HFF-Myc (cell line): ENCODE measurements around the gene CALHM1.
"Not testable (repeated sequence)": the region's sequence is repeated elsewhere in the genome, so short reads cannot be mapped to it uniquely, and the experiment has no call there.

Source experiments
- DNase-seq: peaks from one replicate; pipeline ENCODE4 v3.0.0-alpha.2; 2011; ENCODE audit warnings: low read depth; ENCODE audit errors: extremely low read depth
- H3K4me3 ChIP-seq: replicated peaks from 2 replicates; pipeline ENCODE4 v1.5.1; 2011; ENCODE audit warnings: low read depth, mild to moderate bottlenecking, control low read depth, low read length
- TF ChIP-seq, protein P1 (sequence below): IDR thresholded peaks from 2 replicates; pipeline ENCODE4 v1.5.1; 2012; ENCODE audit warnings: mild to moderate bottlenecking, low read depth, low read length, control low read depth; ENCODE audit errors: missing control alignments

The CALHM1 gene

DNA sequence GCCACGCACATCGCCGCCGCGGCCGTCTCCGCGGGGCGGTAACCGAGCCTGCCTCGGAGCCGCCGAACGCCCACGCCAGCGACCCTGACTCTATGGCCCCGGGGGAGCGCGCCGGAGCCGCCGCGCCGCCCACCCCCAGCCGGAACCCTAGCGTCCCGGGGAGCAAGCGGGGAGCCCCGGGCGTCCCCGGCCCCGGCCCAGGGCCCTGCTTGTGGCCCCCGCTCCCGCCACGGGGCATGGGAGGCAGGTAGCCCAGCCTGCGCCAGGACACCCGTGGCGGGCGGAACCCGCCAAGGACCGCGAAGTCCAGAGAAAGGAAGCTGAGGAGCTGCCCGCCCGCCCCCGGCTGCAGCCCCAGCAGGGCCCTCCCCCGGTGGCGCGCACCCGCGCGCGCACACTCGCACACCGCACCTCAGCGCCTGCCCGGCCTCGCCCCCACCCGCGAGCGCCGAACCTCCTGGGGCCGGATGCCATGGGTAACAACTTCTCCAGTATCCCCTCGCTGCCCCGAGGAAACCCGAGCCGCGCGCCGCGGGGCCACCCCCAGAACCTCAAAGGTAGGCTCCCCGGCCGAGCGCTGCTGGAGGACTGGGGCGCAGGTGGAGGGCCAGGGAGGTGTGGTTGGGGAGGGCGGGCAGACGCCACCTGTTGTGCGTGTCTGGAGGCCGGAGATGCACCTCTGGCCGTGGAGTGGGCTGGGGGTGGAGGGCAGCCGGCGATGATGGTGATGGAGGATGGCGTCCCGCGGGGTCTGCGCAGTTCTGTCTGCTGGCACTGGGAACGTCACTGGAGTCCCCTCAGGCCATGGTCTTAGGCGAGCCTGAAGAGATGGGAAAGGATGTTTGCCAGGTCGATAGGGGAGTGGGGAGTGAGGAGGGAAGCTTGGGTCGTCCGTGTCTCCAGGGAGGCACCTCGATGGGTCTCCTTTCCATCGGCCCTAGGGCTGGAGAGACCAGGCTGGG, 35.5 kb upstream of the CALHM1 start:
- H3K4me3 ChIP-seq: peak overlapping the region; percentile 33
- no peak for DNase-seq
- TF ChIP-seq, protein P1, sequence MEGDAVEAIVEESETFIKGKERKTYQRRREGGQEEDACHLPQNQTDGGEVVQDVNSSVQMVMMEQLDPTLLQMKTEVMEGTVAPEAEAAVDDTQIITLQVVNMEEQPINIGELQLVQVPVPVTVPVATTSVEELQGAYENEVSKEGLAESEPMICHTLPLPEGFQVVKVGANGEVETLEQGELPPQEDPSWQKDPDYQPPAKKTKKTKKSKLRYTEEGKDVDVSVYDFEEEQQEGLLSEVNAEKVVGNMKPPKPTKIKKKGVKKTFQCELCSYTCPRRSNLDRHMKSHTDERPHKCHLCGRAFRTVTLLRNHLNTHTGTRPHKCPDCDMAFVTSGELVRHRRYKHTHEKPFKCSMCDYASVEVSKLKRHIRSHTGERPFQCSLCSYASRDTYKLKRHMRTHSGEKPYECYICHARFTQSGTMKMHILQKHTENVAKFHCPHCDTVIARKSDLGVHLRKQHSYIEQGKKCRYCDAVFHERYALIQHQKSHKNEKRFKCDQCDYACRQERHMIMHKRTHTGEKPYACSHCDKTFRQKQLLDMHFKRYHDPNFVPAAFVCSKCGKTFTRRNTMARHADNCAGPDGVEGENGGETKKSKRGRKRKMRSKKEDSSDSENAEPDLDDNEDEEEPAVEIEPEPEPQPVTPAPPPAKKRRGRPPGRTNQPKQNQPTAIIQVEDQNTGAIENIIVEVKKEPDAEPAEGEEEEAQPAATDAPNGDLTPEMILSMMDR: no peak

DNA sequence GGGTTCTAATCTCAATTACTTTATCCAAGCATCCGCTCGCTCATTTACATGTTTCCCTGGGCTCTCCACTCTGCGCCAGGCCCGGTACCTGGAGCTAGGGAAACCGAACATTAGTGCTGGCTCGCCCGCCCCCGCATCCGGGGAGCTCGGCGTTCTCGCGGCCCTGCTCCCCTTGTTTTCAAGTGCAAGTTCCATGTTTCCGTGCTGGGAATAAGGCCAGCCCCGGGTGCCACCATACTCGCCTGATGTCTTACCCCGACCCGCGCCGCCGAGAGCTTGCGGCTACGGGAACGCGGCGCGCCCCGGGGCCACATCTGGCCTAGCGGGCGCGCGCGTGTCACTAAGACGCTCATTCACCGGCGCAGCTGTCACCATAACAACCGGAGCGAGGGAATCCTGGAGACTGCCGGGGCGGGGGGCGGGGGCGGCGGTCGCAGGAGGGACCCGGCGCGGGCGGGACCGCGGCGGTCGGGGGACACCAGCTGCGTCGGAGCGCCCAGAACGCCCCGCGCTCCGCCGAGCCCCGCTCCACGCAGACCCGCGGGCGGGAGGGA, 34.7 kb upstream of the CALHM1 start, which contains the start of gene NEURL1:
Gene NEURL1 (plus strand): TSS at position 344 of the 554 bp plus-strand sequence. CDS start 683 bp downstream, outside the sequence.
- TF ChIP-seq, protein P1: no peak
- no peak for DNase-seq
- peak within 1 kb of the TSS; percentile 33 for H3K4me3 ChIP-seq

DNA sequence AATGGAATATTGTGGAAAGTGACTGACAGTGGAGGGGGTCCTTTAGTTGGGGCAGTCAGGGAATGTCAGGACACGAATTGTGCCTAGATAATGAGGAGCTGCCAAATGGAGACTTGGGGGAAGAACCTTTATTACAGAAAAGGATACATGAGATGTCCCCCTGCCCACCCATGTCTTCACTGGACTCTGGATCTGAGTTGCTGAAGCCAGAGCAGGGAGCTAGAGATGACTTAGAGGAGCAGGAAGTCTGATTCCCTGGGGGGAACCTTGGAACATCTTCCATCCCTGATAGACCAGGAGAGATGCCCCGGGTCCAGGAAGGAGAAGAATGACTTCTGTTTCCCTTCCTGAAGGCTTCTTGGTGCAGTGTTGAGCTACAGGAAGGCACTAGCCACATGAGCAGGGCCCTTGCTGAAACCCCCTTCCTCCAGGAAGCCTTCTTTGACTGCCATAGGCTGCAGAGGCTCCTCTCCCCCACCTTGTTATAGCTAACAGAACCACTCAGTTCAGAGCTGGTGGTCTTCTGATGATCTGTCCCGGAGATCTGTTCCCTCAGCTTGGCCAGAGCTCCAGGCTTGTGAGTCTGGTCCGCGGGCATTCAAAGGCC, 34.1 kb upstream of the CALHM1 start:
- DNase-seq: no peak
- TF ChIP-seq, protein P1: no peak
- no peak overlapping the region for H3K4me3 ChIP-seq

DNA sequence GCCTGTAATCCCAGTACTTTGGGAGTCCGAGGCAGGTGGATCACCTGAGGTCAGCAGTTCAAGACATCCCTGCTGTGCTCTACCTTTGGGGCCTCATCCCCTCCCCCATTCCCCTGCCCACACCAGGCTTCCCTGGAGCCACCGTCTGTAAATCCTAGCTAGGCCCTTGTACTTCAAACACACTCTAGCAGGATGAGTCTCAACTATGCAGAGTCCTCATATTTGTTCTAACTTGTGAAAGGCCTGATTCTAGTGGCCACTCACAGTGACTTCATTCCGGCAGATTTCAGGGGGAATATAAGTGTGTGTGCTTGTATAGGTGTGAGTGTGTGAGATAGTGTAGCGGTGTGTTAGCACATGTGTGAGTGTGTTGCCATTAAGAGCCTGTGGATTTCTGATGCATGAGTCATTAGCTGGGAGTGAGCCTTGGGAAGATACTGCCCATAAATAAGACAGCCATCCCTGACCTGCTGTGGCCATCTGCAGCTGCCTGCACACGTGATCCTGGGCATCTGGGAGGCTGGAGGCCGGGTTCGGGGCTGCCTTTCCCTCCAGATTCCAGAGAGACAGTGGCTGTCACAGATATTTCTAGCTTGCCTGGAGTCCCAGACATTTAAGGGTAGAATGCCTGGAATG, 33.1 kb upstream of the CALHM1 start:
- peak; percentile 96 for DNase-seq
- TF ChIP-seq, protein P1: no peak
- no peak overlapping the region for H3K4me3 ChIP-seq

DNA sequence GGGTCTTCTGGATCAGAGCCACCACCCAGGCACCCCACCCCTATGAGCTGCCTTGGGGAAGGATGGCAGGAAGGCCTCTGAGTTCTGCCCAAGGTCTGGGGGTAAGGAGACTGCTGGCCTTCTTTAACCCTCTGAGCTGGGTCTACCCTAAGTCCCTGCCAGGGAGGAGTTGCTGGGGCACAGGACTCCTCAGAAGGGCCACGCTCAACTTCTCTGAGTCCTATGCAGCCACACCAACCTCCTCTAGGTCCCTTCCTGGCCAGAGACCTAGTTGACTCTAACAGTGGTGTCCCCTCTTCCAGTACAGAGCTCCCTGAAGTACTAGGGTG, 32.2 kb upstream of the CALHM1 start:
- DNase-seq: no peak
- TF ChIP-seq, protein P1: no peak
- H3K4me3 ChIP-seq: no peak overlapping the region

DNA sequence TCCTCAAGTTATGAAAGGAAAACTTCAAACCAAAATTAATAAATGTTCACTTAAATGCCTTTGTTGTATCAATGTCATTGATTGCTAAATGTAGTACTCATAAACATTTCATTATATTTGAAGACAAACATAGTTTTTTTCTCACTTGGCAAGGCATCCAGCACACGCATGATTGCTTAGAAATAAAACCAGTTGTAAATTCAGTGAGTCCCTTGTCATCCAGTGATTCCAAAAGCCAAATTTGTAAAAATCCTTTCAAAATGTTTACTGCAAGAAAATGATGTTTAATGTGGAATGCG, 28.7 kb upstream of the CALHM1 start:
- H3K4me3 ChIP-seq: no peak overlapping the region
- DNase-seq: no peak
- TF ChIP-seq, protein P1: no peak

DNA sequence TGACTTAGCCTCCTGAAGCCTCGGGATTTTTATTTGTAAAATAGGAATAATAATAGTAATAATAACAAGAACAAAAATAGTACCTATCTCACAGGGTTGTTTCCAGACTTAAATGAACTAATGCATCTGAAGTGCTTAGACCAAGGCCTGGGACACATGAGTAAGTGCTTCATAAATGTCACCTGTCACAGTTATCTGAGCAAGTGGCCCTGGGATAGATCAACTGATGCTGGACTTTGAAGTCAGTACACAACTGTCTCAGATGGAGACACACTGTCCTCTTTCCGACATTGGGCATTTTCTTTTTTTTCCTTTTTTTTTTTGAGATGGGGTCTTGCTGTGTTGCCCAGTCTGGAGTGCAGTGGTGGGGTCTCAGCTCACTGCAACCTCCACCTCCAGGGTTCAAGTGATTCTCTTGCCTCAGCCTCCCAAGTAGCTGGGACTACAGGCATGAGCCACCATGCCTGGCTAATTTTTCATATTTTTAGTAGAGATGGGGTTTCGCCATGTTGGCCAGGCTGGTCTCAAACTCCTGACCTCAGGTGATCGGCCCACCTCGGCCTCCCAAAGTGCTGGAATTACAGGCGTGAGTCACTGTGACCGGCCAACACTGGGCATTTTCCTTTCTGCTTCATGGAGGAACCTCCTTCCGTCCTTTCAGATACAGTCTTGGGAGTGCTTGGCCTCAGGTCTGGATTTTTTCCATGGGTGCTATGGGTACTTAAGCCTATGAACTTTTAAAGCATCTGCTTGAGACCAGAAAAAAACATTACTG, 28.1 kb upstream of the CALHM1 start:
- DNase-seq, H3K4me3 ChIP-seq: not testable (repeated sequence)
